Mesothelial cell of epicardium (in vitro differentiated cells): ENCODE results near the gene PHOSPHO1. TPM values are rescaled to one million over a fixed set of nuclear protein-coding genes. Genes with fewer than 3 reads are reported as not detected.
"Not testable (repeated sequence)": the region's sequence is repeated elsewhere in the genome, so short reads cannot be mapped to it uniquely, and the experiment has no call there.

ENCODE experiments used
- DNase-seq, 2 experiments: peaks; one replicate each; pipeline ENCODE4 v3.0.0; 2021; ENCODE audit warnings: low spot score in 2 of 2; ENCODE audit not compliant: unreplicated experiment in 2 of 2
- H3K27ac Mint-ChIP-seq: 2 replicates; pipeline ENCODE4 v1.8.0; 2021; ENCODE audit warnings: mixed read lengths
- H3K27me3 Mint-ChIP-seq: 2 replicates; pipeline ENCODE4 v1.8.0; 2021; ENCODE audit warnings: low read depth, mixed read lengths
- H3K36me3 Mint-ChIP-seq: 2 replicates; pipeline ENCODE4 v1.8.0; 2021; ENCODE audit warnings: mixed read lengths
- H3K4me1 Mint-ChIP-seq: 2 replicates; pipeline ENCODE4 v1.8.0; 2021; ENCODE audit warnings: mixed read lengths
- H3K4me3 Mint-ChIP-seq: 2 replicates; pipeline ENCODE4 v1.8.0; 2021; ENCODE audit warnings: mild to moderate bottlenecking, moderate library complexity, mixed read lengths
- H3K9me3 Mint-ChIP-seq: 2 replicates; pipeline ENCODE4 v1.8.0; 2021; ENCODE audit warnings: mixed read lengths
- CTCF ChIP-seq: fragments of 200-600 bp; sonication (generic); IDR thresholded peaks from one replicate; pipeline ENCODE4 v1.5.0; 2021; ENCODE audit warnings: antibody characterized with exemption; ENCODE audit not compliant: unreplicated experiment
- total RNA-seq: library from RNA; stranded (reverse); gene quantifications from 3 replicates; pipeline ENCODE4 v1.2.1, GENCODE V29; 2021

PHOSPHO1 gene
- total RNA-seq, 1 donor from 2014 or later = 0.25 TPM

- H3K27ac Mint-ChIP-seq = peak overlapping the region; percentile 98
- H3K4me1 Mint-ChIP-seq = peaks cover 11% of the 10 kb centered on the region
- H3K36me3 Mint-ChIP-seq = no peaks in the 10 kb centered on the region
- H3K4me3 Mint-ChIP-seq = peak overlapping the region; percentile 93
- no peaks in the 10 kb centered on the region for H3K9me3 Mint-ChIP-seq
- peak; percentile 82 to 99 for DNase-seq
- H3K27me3 Mint-ChIP-seq = peaks cover 2% of the 10 kb centered on the region
- no peak for TF ChIP-seq CTCF
Observed at GRCh38 chr17:49191917-49192741, 38.5 kb downstream of the PHOSPHO1 start.

- no peak for TF ChIP-seq CTCF
- Mint-ChIP-seq H3K9me3 (no peaks in the 10 kb centered on the region), H3K27me3 (peaks cover 2% of the 10 kb centered on the region), H3K27ac (peak overlapping the region; percentile 98), H3K4me1 (peaks cover 11% of the 10 kb centered on the region), H3K36me3 (no peaks in the 10 kb centered on the region), H3K4me3 (peak overlapping the region; percentile 93)
- no peak for DNase-seq
Observed at GRCh38 chr17:49191409-49191916, 39.1 kb downstream of the PHOSPHO1 start.

- H3K27ac Mint-ChIP-seq = no peak overlapping the region
- peaks cover 2% of the 10 kb centered on the region for H3K27me3 Mint-ChIP-seq
- peak overlapping the region; percentile 39 for H3K4me3 Mint-ChIP-seq
- DNase-seq = no peak
- peaks cover 1% of the 10 kb centered on the region for H3K36me3 Mint-ChIP-seq
- H3K9me3 Mint-ChIP-seq = peaks cover 5% of the 10 kb centered on the region
- peaks cover 11% of the 10 kb centered on the region for H3K4me1 Mint-ChIP-seq
- no peak for TF ChIP-seq CTCF
Observed at GRCh38 chr17:49190932-49191331, 39.7 kb downstream of the PHOSPHO1 start.

- Mint-ChIP-seq H3K4me3 (no peak overlapping the region), H3K36me3 (peaks cover 2% of the 10 kb centered on the region), H3K4me1 (peaks cover 5% of the 10 kb centered on the region), H3K9me3 (peaks cover 21% of the 10 kb centered on the region), H3K27ac (no peak overlapping the region), H3K27me3 (peaks cover 2% of the 10 kb centered on the region)
- no peak for TF ChIP-seq CTCF
- DNase-seq = no peak
Observed at GRCh38 chr17:49187301-49187700, 43.3 kb downstream of the PHOSPHO1 start.

GRCh38 chr17:49185381-49185780 is 45.2 kb downstream of the PHOSPHO1 start:
- H3K4me3 Mint-ChIP-seq, H3K27ac Mint-ChIP-seq, H3K4me1 Mint-ChIP-seq, DNase-seq, H3K27me3 Mint-ChIP-seq, H3K36me3 Mint-ChIP-seq: not testable (repeated sequence)
- H3K9me3 Mint-ChIP-seq = peaks cover 24% of the 10 kb centered on the region

GRCh38 chr17:49184522-49184921 is 46.1 kb downstream of the PHOSPHO1 start:
- H3K4me3 Mint-ChIP-seq, H3K27me3 Mint-ChIP-seq: not testable (repeated sequence)
- H3K9me3 Mint-ChIP-seq = peaks cover 24% of the 10 kb centered on the region

More at GRCh38 chr17:49184522-49184921, 46.1 kb downstream of the PHOSPHO1 start:
- not testable (repeated sequence) for DNase-seq, H3K27ac Mint-ChIP-seq, H3K4me1 Mint-ChIP-seq, H3K36me3 Mint-ChIP-seq
